GM23338 (cell line): Measurements from ENCODE around the gene PACC1. TPM values are rescaled to one million over a fixed set of nuclear protein-coding genes. Genes with fewer than 3 reads are reported as not detected.
A peak's percentile ranks its signal among the peaks of the same experiment; 100 is the strongest.

Experiments used
- ATAC-seq: fragments of 200-7000 bp; cut with Tn5 transposase; 3 replicates; pipeline ENCODE4 v1.9.1; 2020
- DNase-seq: peaks from one replicate; pipeline ENCODE4 v3.0.0-alpha.2; 2015; ENCODE audit warnings: low spot score
- H2AFZ ChIP-seq: fragments of 200-600 bp; sonication (generic); 2 replicates; pipeline ENCODE4 v1.8.0; 2016; ENCODE audit warnings: antibody characterized with exemption, mild to moderate bottlenecking, moderate library complexity
- H3F3A ChIP-seq: fragments of 200-600 bp; sonication (generic); replicated peaks from 2 replicates; pipeline ENCODE4 v1.8.0; 2017; ENCODE audit warnings: antibody characterized with exemption, mixed run types, low read depth
- H3K27ac ChIP-seq: fragments of 200-600 bp; sonication (generic); 2 replicates; pipeline ENCODE4 v1.6.1; 2016; ENCODE audit warnings: low read depth
- H3K27me3 ChIP-seq: fragments of 200-600 bp; sonication (generic); 2 replicates; pipeline ENCODE4 v1.8.0; 2016; ENCODE audit warnings: mild to moderate bottlenecking, mixed run types, moderate library complexity; ENCODE audit not compliant: insufficient read depth
- H3K36me3 ChIP-seq: fragments of 200-600 bp; sonication (generic); 2 replicates; pipeline ENCODE4 v1.8.0; 2016; ENCODE audit warnings: mild to moderate bottlenecking; ENCODE audit not compliant: insufficient read depth
- H3K4me1 ChIP-seq: fragments of 200-600 bp; sonication (generic); 2 replicates; pipeline ENCODE4 v1.8.0; 2016; ENCODE audit warnings: mild to moderate bottlenecking, moderate library complexity; ENCODE audit not compliant: insufficient read depth
- H3K4me2 ChIP-seq: fragments of 200-600 bp; sonication (generic); 2 replicates; pipeline ENCODE4 v1.7.1; 2017; ENCODE audit warnings: mixed run types
- H3K4me3 ChIP-seq: fragments of 200-600 bp; sonication (generic); 2 replicates; pipeline ENCODE4 v1.6.1; 2016; ENCODE audit warnings: mixed run types
- H3K79me2 ChIP-seq: fragments of 200-600 bp; sonication (generic); replicated peaks from 2 replicates; pipeline ENCODE4 v1.8.0; 2017; ENCODE audit warnings: mild to moderate bottlenecking; ENCODE audit not compliant: insufficient read depth
- H3K9me2 ChIP-seq: fragments of 200-600 bp; sonication (generic); 2 replicates; pipeline ENCODE4 v1.8.0; 2017; ENCODE audit not compliant: insufficient read depth
- H4K20me1 ChIP-seq: fragments of 200-600 bp; sonication (generic); replicated peaks from 2 replicates; pipeline ENCODE4 v1.8.0; 2017; ENCODE audit warnings: mild to moderate bottlenecking; ENCODE audit not compliant: insufficient read depth
- H3K27ac Mint-ChIP-seq: 2 replicates; pipeline ENCODE4 v1.8.0; 2020; ENCODE audit warnings: inconsistent platforms, mild to moderate bottlenecking, moderate library complexity, mixed read lengths
- H3K27me3 Mint-ChIP-seq: 3 replicates; pipeline ENCODE4 v1.8.0; 2022; ENCODE audit warnings: low read depth, mild to moderate bottlenecking, moderate library complexity, mixed read lengths, inconsistent platforms; ENCODE audit not compliant: insufficient read depth, poor library complexity
- H3K36me3 Mint-ChIP-seq: 3 replicates; pipeline ENCODE4 v1.8.0; 2021; ENCODE audit warnings: low read depth, mild to moderate bottlenecking, inconsistent platforms, moderate library complexity, mixed read lengths
- H3K4me1 Mint-ChIP-seq: 3 replicates; pipeline ENCODE4 v1.8.0; 2020; ENCODE audit warnings: mild to moderate bottlenecking, inconsistent platforms, mixed read lengths
- H3K4me3 Mint-ChIP-seq: 3 replicates; pipeline ENCODE4 v1.8.0; 2021; ENCODE audit warnings: moderate library complexity, mild to moderate bottlenecking, inconsistent platforms, mixed read lengths
- H3K9me3 Mint-ChIP-seq: 3 replicates; pipeline ENCODE4 v1.8.0; 2020; ENCODE audit warnings: moderate library complexity, mild to moderate bottlenecking, inconsistent platforms, mixed read lengths
- CTCF ChIP-seq, 2 experiments: fragments of 200-600 bp in 1 of 2; sonication (generic) in 1 of 2; conservative IDR thresholded peaks; 2 replicates each; pipeline versions ENCODE4 v1.5.1 to v1.6.1; 2016 to 2017; ENCODE audit warnings: antibody characterized with exemption in 2 of 2, low read depth in 2 of 2, mild to moderate bottlenecking in 2 of 2, moderate library complexity in 1 of 2
- EZH2 ChIP-seq: fragments of 200-600 bp; sonication (generic); IDR thresholded peaks from one replicate; pipeline ENCODE4 v1.8.0; 2017; ENCODE audit warnings: antibody characterized with exemption, mild to moderate bottlenecking, low read depth; ENCODE audit not compliant: unreplicated experiment
- EZH2phosphoT487 ChIP-seq: fragments of 200-600 bp; sonication (generic); IDR thresholded peaks from one replicate; pipeline ENCODE4 v1.8.1; 2018; ENCODE audit warnings: antibody characterized with exemption; ENCODE audit not compliant: unreplicated experiment
- JUNB ChIP-seq: IDR thresholded peaks from one replicate; pipeline ENCODE4 v1.6.1; 2016; ENCODE audit warnings: antibody characterized with exemption; ENCODE audit not compliant: unreplicated experiment
- NANOG ChIP-seq: IDR thresholded peaks from 2 replicates; pipeline ENCODE4 v1.6.1; 2016; ENCODE audit warnings: antibody characterized with exemption, borderline replicate concordance
- STAT1 ChIP-seq: IDR thresholded peaks from one replicate; pipeline ENCODE4 v1.6.1; 2016; ENCODE audit warnings: antibody characterized with exemption; ENCODE audit not compliant: unreplicated experiment
- ZNF114 ChIP-seq: fragments of 250-450 bp; sonication (Bioruptor Pico); IDR thresholded peaks from 2 replicates; pipeline ENCODE4 v1.5.0; 2020; ENCODE audit warnings: mild to moderate bottlenecking, moderate library complexity
- ZNF331 ChIP-seq: fragments of 250-450 bp; sonication (Bioruptor Pico); IDR thresholded peaks from 2 replicates; pipeline ENCODE4 v1.5.0; 2020; ENCODE audit warnings: low read depth, mild to moderate bottlenecking, moderate library complexity
- polyA plus RNA-seq: library from polyadenylated mRNA; unstranded; fragments of >200 nt; fragmentation: Nextera tagmentation; extraction: Ambion mirVana; gene quantifications from 2 replicates; pipeline ENCODE4 v1.2.1, GENCODE V29; 2016
- total RNA-seq: library from RNA; depleted of rRNA; stranded (reverse); fragments of >200 nt; shearing (Covaris generic); gene quantifications from 2 replicates; pipeline ENCODE4 v1.2.3, GENCODE V29; 2014
- TF ChIP-seq, protein P1 (sequence below): IDR thresholded peaks from one replicate; pipeline ENCODE4 v1.6.1; 2018; ENCODE audit warnings: antibody characterized with exemption; ENCODE audit not compliant: unreplicated experiment
- TF ChIP-seq, protein P2 (sequence below): IDR thresholded peaks from 2 replicates; pipeline ENCODE4 v1.6.1; 2016; ENCODE audit warnings: antibody characterized with exemption

Gene PACC1
- total and polyA plus RNA-seq, 2 experiments from 2014 or later = 17.1 to 18.0 TPM

DNA sequence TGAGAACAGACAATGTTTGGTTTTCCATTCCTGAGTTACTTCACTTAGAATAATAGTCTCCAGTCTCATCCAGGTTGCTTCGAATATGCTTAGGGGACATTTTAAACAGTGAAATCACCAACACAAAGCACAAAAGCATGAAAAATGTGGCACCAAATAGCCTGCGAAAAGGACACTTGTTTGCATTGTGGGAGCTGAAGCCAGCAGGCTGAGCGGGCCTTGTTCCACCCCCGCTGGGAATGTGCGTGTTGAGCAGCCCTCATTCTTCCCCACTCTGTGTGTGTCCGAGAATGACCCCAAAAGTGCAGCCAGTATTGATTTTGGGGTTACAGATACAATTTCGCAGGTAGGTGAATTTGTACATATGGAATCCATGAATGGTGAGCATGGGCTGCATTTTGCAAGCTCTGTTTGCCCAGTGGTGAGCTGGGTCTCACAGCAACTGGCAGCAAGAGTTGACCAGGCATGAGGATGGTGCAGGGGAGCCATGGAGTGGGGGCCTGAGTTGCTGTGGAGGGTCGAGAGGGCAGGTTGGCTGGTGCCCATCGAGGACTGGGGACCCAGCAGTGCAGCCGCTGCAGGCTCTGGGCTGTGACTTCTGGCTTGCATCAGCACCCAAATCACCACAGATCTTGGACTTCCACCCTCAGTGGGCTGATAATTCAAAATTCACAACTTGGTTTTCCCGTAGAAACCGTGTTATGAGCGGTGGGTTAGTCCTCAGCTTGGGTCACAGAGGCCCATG lies 47.4 kb upstream of the PACC1 start:
- TF ChIP-seq ZNF114 (CRISPR knock-in tag) (no peak), STAT1 (no peak), JUNB (no peak), CTCF (conservative IDR thresholded peaks at IDR 0.05; ENCODE audit: low read depth in 2 of 2) (no peak), NANOG (no peak), EZH2 (no peak), EZH2phosphoT487 (no peak), ZNF331 (no peak)
- TF ChIP-seq, protein P1, sequence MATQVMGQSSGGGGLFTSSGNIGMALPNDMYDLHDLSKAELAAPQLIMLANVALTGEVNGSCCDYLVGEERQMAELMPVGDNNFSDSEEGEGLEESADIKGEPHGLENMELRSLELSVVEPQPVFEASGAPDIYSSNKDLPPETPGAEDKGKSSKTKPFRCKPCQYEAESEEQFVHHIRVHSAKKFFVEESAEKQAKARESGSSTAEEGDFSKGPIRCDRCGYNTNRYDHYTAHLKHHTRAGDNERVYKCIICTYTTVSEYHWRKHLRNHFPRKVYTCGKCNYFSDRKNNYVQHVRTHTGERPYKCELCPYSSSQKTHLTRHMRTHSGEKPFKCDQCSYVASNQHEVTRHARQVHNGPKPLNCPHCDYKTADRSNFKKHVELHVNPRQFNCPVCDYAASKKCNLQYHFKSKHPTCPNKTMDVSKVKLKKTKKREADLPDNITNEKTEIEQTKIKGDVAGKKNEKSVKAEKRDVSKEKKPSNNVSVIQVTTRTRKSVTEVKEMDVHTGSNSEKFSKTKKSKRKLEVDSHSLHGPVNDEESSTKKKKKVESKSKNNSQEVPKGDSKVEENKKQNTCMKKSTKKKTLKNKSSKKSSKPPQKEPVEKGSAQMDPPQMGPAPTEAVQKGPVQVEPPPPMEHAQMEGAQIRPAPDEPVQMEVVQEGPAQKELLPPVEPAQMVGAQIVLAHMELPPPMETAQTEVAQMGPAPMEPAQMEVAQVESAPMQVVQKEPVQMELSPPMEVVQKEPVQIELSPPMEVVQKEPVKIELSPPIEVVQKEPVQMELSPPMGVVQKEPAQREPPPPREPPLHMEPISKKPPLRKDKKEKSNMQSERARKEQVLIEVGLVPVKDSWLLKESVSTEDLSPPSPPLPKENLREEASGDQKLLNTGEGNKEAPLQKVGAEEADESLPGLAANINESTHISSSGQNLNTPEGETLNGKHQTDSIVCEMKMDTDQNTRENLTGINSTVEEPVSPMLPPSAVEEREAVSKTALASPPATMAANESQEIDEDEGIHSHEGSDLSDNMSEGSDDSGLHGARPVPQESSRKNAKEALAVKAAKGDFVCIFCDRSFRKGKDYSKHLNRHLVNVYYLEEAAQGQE = no peak
- TF ChIP-seq, protein P2, sequence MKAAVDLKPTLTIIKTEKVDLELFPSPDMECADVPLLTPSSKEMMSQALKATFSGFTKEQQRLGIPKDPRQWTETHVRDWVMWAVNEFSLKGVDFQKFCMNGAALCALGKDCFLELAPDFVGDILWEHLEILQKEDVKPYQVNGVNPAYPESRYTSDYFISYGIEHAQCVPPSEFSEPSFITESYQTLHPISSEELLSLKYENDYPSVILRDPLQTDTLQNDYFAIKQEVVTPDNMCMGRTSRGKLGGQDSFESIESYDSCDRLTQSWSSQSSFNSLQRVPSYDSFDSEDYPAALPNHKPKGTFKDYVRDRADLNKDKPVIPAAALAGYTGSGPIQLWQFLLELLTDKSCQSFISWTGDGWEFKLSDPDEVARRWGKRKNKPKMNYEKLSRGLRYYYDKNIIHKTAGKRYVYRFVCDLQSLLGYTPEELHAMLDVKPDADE = no peak
- Histone ChIP-seq H3K27me3 (no peaks in the 10 kb centered on the region), H3K9me2 (no peaks in the 10 kb centered on the region), H4K20me1 (no peaks in the 10 kb centered on the region), H3K79me2 (no peaks in the 10 kb centered on the region), H3K4me1 (peaks cover 7% of the 10 kb centered on the region), H3K36me3 (no peaks in the 10 kb centered on the region), H3K4me3 (no peak overlapping the region), H3K4me2 (no peak overlapping the region), H3F3A (no peaks in the 10 kb centered on the region), H3K27ac (no peak overlapping the region), H2AFZ (0 out of 2 replicates have a peak overlapping the region, but pooled peaks have one; percentile 47)
- Mint-ChIP-seq H3K4me1 (peaks cover 30% of the 10 kb centered on the region), H3K36me3 (no peaks in the 10 kb centered on the region; the same call in 2 of the 3 replicates), H3K9me3 (peaks cover 7% of the 10 kb centered on the region), H3K4me3 (no peak overlapping the region), H3K27me3 (peaks cover 13% of the 10 kb centered on the region), H3K27ac (no peak overlapping the region)
- ATAC-seq = no peak
- DNase-seq = no peak
